Smooth muscle cell (in vitro differentiated cells): ENCODE data around the gene ALKBH4. TPM values are rescaled to one million over a fixed set of nuclear protein-coding genes. Genes with fewer than 3 reads are reported as not detected.
A peak's percentile ranks its signal among the peaks of the same experiment; 100 is the strongest.
"Not testable (repeated sequence)": the region's sequence is repeated elsewhere in the genome, so short reads cannot be mapped to it uniquely, and the experiment has no call there.

Experiments used
- DNase-seq: peaks from one replicate; lab custom pipeline; 2025; ENCODE audit not compliant: unreplicated experiment; lab: John Stamatoyannopoulos, UW
- H2AFZ ChIP-seq: fragments of 200-600 bp; sonication (generic); 2 replicates; pipeline ENCODE4 v1.6.0; 2016; ENCODE audit warnings: antibody characterized with exemption, low read depth, mild to moderate bottlenecking
- H3F3A ChIP-seq: fragments of 200-600 bp; sonication (generic); 2 replicates; pipeline ENCODE4 v1.6.0; 2017; ENCODE audit warnings: antibody characterized with exemption, low read depth
- H3K27ac ChIP-seq: fragments of 200-600 bp; sonication (generic); 2 replicates; pipeline ENCODE4 v1.5.1; 2016; ENCODE audit warnings: low read depth, mild to moderate bottlenecking
- H3K27me3 ChIP-seq: fragments of 200-600 bp; sonication (generic); 2 replicates; pipeline ENCODE4 v1.6.1; 2016; ENCODE audit warnings: low read depth, mild to moderate bottlenecking
- H3K36me3 ChIP-seq: fragments of 200-600 bp; sonication (generic); 2 replicates; pipeline ENCODE4 v1.5.1; 2016; ENCODE audit warnings: low read depth
- H3K4me1 ChIP-seq: fragments of 200-600 bp; sonication (generic); 2 replicates; pipeline ENCODE4 v1.5.1; 2016; ENCODE audit warnings: low read depth
- H3K4me2 ChIP-seq: fragments of 200-600 bp; sonication (generic); 2 replicates; pipeline ENCODE4 v1.6.0; 2016; ENCODE audit warnings: mild to moderate bottlenecking
- H3K4me3 ChIP-seq: fragments of 200-600 bp; sonication (generic); 2 replicates; pipeline ENCODE4 v1.5.1; 2016; ENCODE audit warnings: mild to moderate bottlenecking
- H3K79me2 ChIP-seq: fragments of 200-600 bp; sonication (generic); 2 replicates; pipeline ENCODE4 v1.6.0; 2016; ENCODE audit warnings: low read depth, mild to moderate bottlenecking
- H3K9ac ChIP-seq: fragments of 200-600 bp; sonication (generic); 2 replicates; pipeline ENCODE4 v1.6.0; 2016; ENCODE audit warnings: low read depth
- H3K9me3 ChIP-seq: fragments of 200-600 bp; sonication (generic); replicated peaks from 2 replicates; pipeline ENCODE4 v1.5.1; 2016; ENCODE audit warnings: low read depth
- H4K20me1 ChIP-seq: fragments of 200-600 bp; sonication (generic); 2 replicates; pipeline ENCODE4 v1.6.0; 2016; ENCODE audit warnings: low read depth
- CTCF ChIP-seq: fragments of 200-600 bp; sonication (generic); IDR thresholded peaks from 2 replicates; pipeline ENCODE4 v1.5.1; 2017; ENCODE audit warnings: borderline replicate concordance, mild to moderate bottlenecking, antibody characterized with exemption; ENCODE audit not compliant: insufficient read depth, poor library complexity, severe bottlenecking
- WGBS: methylation state at CpG from one replicate; pipeline ENCODE4 v1.1.7; 2016; ENCODE audit warnings: low lambda C conversion rate; 5-methylcytosine and 5-hydroxymethylcytosine counted together
- polyA plus RNA-seq: library from polyadenylated mRNA; unstranded; fragments of >200 nt; fragmentation: Nextera tagmentation; extraction: Ambion mirVana; gene quantifications from 2 replicates; pipeline ENCODE4 v1.2.1, GENCODE V29; 2016
- total RNA-seq: library from RNA; depleted of rRNA; stranded (reverse); fragments of >200 nt; gene quantifications from 2 replicates; pipeline ENCODE4 v1.2.3, GENCODE V29; 2014

The ALKBH4 gene
- total and polyA plus RNA-seq, 2 experiments from 2014 or later = 7.0 to 15.7 TPM

GRCh38 chr7:102412548-102412947 is 52.1 kb downstream of the ALKBH4 start:
- peaks cover 33% of the 10 kb centered on the region for H3K79me2 ChIP-seq
- H3F3A ChIP-seq = no peaks in the 10 kb centered on the region
- H3K36me3 ChIP-seq = peaks cover 22% of the 10 kb centered on the region
- no peak overlapping the region for H3K27ac ChIP-seq
- H3K9me3 ChIP-seq = no peaks in the 10 kb centered on the region
- peak; percentile 31 for TF ChIP-seq CTCF
- H3K27me3 ChIP-seq = no peaks in the 10 kb centered on the region
- 88% methylated on average over 6 of the region's 6 CpGs for WGBS
- no peaks in the 10 kb centered on the region for H3K4me1 ChIP-seq
- no peak for DNase-seq
- H3K4me2 ChIP-seq = no peak overlapping the region
- H2AFZ ChIP-seq = no peak overlapping the region
- H3K4me3 ChIP-seq = no peak overlapping the region
- no peak overlapping the region for H3K9ac ChIP-seq
- H4K20me1 ChIP-seq = peaks cover 62% of the 10 kb centered on the region

- H3K9me3 ChIP-seq = no peaks in the 10 kb centered on the region
- no peaks in the 10 kb centered on the region for H3K27me3 ChIP-seq
- WGBS = 96% methylated on average over 5 of the region's 5 CpGs
- no peaks in the 10 kb centered on the region for H3K4me1 ChIP-seq
- H3K36me3 ChIP-seq = peaks cover 26% of the 10 kb centered on the region
- H2AFZ ChIP-seq = no peak overlapping the region
- H3K9ac ChIP-seq = no peak overlapping the region
- H3F3A ChIP-seq = no peaks in the 10 kb centered on the region
- no peak overlapping the region for H3K27ac ChIP-seq
- TF ChIP-seq CTCF = no peak
- no peak for DNase-seq
- H3K79me2 ChIP-seq = peaks cover 37% of the 10 kb centered on the region
- H3K4me2 ChIP-seq = no peak overlapping the region
- H4K20me1 ChIP-seq = peaks cover 51% of the 10 kb centered on the region
- H3K4me3 ChIP-seq = no peak overlapping the region
Measured at GRCh38 chr7:102410918-102411317, 53.7 kb downstream of the ALKBH4 start.

GRCh38 chr7:102410123-102410522 is 54.5 kb downstream of the ALKBH4 start:
- no peaks in the 10 kb centered on the region for H3F3A ChIP-seq
- DNase-seq = no peak
- H4K20me1 ChIP-seq = peaks cover 53% of the 10 kb centered on the region
- H3K9ac ChIP-seq = no peak overlapping the region
- no peak overlapping the region for H3K27ac ChIP-seq
- no peak overlapping the region for H3K4me3 ChIP-seq
- H3K4me2 ChIP-seq = no peak overlapping the region
- peaks cover 33% of the 10 kb centered on the region for H3K36me3 ChIP-seq
- WGBS = 69% methylated on average over 6 of the region's 6 CpGs
- TF ChIP-seq CTCF = no peak
- H3K27me3 ChIP-seq = no peaks in the 10 kb centered on the region
- peaks cover 37% of the 10 kb centered on the region for H3K79me2 ChIP-seq
- H2AFZ ChIP-seq = no peak overlapping the region
- no peaks in the 10 kb centered on the region for H3K9me3 ChIP-seq
- no peaks in the 10 kb centered on the region for H3K4me1 ChIP-seq

- H3K27ac ChIP-seq = no peak overlapping the region
- peaks cover 34% of the 10 kb centered on the region for H3K36me3 ChIP-seq
Measured at GRCh38 chr7:102409340-102409739, 55.3 kb downstream of the ALKBH4 start.

GRCh38 chr7:102408530-102408929 is 56.1 kb downstream of the ALKBH4 start:
- H3K27me3 ChIP-seq, H3F3A ChIP-seq, H3K9ac ChIP-seq, H3K4me1 ChIP-seq, DNase-seq, H3K27ac ChIP-seq, H2AFZ ChIP-seq, H3K4me3 ChIP-seq, H3K9me3 ChIP-seq, H3K4me2 ChIP-seq: not testable (repeated sequence)
- H4K20me1 ChIP-seq = peaks cover 53% of the 10 kb centered on the region
- H3K36me3 ChIP-seq = peaks cover 32% of the 10 kb centered on the region
- peaks cover 36% of the 10 kb centered on the region for H3K79me2 ChIP-seq
- 97% methylated on average over 6 of the region's 6 CpGs for WGBS

More at GRCh38 chr7:102409340-102409739, 55.3 kb downstream of the ALKBH4 start:
- Histone ChIP-seq H4K20me1 (peaks cover 53% of the 10 kb centered on the region), H3K9ac (no peak overlapping the region), H2AFZ (no peak overlapping the region), H3K4me1 (no peaks in the 10 kb centered on the region), H3K4me2 (no peak overlapping the region), H3K79me2 (peaks cover 37% of the 10 kb centered on the region), H3K9me3 (no peaks in the 10 kb centered on the region), H3K4me3 (no peak overlapping the region), H3F3A (no peaks in the 10 kb centered on the region), H3K27me3 (no peaks in the 10 kb centered on the region)
- no peak for DNase-seq
- TF ChIP-seq CTCF = no peak
- 98% methylated on average over 4 of the region's 4 CpGs for WGBS
